HEK293 (cell line): Measurements from ENCODE around the gene NPTXR.

Experiments used
- CTCF ChIP-seq: fragments of 450-650 bp; formaldehyde crosslinking; IDR thresholded peaks from 2 replicates; pipeline ENCODE4 v1.5.1; 2016; ENCODE audit warnings: missing biosample characterization, missing genetic modification characterization
- TSHZ1 ChIP-seq: fragments of 450-650 bp; formaldehyde crosslinking; IDR thresholded peaks from 2 replicates; pipeline ENCODE4 v1.5.1; 2016; ENCODE audit warnings: missing biosample characterization, missing genetic modification characterization, borderline replicate concordance
- ZFP37 ChIP-seq: fragments of 450-650 bp; formaldehyde crosslinking; IDR thresholded peaks from 2 replicates; pipeline ENCODE4 v1.5.1; 2016; ENCODE audit warnings: missing biosample characterization, missing genetic modification characterization
- ZNF214 ChIP-seq: fragments of 450-650 bp; formaldehyde crosslinking; IDR thresholded peaks from 2 replicates; pipeline ENCODE4 v1.5.1; 2017; ENCODE audit warnings: missing biosample characterization, mild to moderate bottlenecking, missing genetic modification characterization, borderline replicate concordance

DNA sequence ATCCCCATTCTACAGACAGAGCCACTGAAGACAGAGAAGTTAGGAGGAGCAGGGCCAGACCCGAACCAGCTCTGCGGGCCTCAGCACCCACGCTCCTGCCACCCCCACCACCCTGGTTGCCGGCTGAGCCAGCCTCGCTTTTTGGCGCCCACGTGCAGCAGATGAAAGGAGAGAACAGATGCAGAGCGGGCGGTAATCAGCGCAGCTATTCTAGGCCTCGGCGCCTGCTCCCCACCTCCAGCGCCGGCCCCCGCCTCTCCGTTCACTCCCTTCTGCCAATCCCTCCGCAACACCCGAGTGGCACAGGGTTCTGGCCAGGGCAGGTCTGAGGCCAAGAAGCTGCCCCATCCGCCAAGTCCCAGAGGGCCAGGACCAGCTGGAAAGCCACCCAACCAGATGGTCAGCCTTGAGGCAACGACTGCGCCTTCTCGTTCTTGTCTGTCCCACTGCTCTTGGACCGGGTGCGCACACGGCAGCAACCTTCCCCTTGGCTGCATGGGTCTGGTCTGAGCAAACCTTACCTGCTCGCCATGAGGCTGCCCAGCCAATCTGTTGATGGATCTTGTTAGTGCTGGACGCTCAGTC, 66.6 kb downstream of the NPTXR start:
- TF ChIP-seq TSHZ1 (no peak), CTCF (tag by site-specific recombination) (no peak), ZFP37 (tag by site-specific recombination) (no peak), ZNF214 (tag by site-specific recombination) (no peak)
